Mononuclear cell (primary cell): ENCODE results near the gene APOF. TPM values are rescaled to one million over a fixed set of nuclear protein-coding genes. Genes with fewer than 3 reads are reported as not detected.
"Not testable (repeated sequence)": the region's sequence is repeated elsewhere in the genome, so short reads cannot be mapped to it uniquely, and the experiment has no call there.

Experiments
- H3K27me3 ChIP-seq: 2 replicates; pipeline ENCODE4 v1.6.0; 2011; ENCODE audit warnings: low read length, control low read depth; ENCODE audit not compliant: insufficient read depth
- H3K4me1 ChIP-seq: 2 replicates; pipeline ENCODE4 v1.5.1; 2011; ENCODE audit warnings: mild to moderate bottlenecking, low read length, control low read depth; ENCODE audit not compliant: insufficient read depth
- H3K4me3 ChIP-seq: 2 replicates; pipeline ENCODE4 v1.5.1; 2011; ENCODE audit warnings: mild to moderate bottlenecking, low read length, moderate library complexity
- H3K9me3 ChIP-seq: 2 replicates; pipeline ENCODE4 v1.5.1; 2011; ENCODE audit warnings: low read depth, mild to moderate bottlenecking, control low read depth, low read length
- total RNA-seq: library from RNA; depleted of rRNA; stranded (reverse); fragments of >200 nt; gene quantifications from one replicate; pipeline ENCODE4 v1.2.3, GENCODE V29; 2012

The APOF gene
- total RNA-seq, 1 donor = not detected

DNA sequence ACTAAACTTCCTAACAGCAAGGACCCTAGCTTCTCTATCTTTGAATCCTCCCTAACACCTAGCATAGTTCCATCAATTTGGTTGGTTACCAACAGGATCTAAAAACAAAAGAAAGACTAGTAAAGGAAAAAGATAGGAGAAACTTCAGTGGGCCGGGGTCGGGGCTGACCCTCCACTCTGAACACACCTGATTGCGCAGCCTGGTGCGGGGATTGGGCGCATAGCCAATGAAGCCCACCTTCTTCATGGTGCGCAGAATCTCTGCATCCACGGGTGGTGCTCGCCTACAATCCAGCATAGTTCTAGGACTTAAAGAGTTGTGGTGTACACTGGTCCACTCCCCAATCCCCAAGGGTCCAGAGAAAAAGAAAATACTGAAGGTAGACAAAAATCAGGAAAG lies 36.5 kb downstream of the APOF start:
- H3K9me3 ChIP-seq = no peaks in the 10 kb centered on the region
- no peaks in the 10 kb centered on the region for H3K27me3 ChIP-seq
- H3K4me3 ChIP-seq = no peak overlapping the region
- peaks cover 2% of the 10 kb centered on the region for H3K4me1 ChIP-seq

DNA sequence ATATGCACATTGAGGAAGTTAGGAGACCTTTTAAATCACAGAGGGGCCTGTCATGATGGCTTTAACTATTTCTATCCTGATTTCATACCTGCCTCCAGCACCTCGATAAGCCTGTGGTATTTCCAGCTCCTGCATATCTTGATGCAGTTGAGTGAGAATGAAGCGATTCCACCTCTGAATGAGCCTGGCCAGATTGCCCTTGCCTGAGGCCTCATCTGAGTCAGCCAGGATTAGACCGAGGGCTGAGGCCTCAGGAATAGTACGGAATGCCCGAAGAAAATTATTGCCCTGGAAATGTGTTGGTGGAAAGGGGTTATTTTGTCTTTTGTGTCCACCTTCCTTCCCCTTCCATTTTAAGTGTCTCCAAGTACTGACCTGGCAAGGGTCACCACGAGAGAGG lies 38.5 kb downstream of the APOF start:
- Histone ChIP-seq H3K9me3 (no peaks in the 10 kb centered on the region), H3K4me1 (peaks cover 6% of the 10 kb centered on the region), H3K4me3 (no peak overlapping the region), H3K27me3 (no peaks in the 10 kb centered on the region)

DNA sequence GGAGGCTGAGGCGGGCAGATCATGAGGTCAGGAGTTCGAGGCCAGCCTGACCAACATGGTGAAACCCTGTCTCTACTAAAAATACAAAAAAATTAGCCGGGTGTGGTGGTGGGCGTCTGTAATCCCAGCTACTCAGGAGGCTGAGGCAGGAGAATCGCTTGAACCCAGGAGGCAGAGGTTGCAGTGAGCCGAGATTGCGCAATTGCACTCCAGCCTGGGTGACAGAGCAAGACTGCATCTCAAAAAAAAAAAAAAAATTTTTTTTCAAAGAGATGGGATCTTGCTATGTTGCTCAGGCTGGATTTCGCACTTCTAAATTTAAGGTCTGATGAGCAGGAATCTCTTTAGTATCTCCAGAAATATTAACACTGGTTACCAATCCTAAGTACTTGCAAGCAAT lies 41.0 kb downstream of the APOF start:
- not testable (repeated sequence) for H3K27me3 ChIP-seq, H3K9me3 ChIP-seq, H3K4me3 ChIP-seq
- H3K4me1 ChIP-seq = peaks cover 11% of the 10 kb centered on the region

DNA sequence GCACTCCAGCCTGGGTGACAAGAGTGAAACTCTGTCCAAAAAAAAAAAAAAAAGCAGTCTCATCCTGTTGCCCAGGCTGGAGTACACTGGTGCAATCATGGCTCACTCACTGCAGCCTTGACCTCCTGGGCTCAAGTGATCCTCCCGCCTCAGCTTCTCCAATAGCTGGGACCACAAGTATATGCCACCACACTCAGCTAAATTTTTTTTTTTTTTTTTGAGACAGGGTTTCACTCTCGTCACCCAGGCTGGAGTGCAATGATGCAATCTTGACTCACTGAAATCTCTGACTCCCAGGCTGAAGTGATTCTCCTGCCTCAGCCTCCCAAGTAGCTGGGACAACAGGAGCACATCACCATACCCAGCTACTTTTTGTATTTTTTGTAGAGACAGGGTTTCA lies 41.6 kb downstream of the APOF start:
- Histone ChIP-seq H3K4me1 (peaks cover 15% of the 10 kb centered on the region), H3K9me3 (no peaks in the 10 kb centered on the region), H3K4me3 (no peak overlapping the region), H3K27me3 (no peaks in the 10 kb centered on the region)

DNA sequence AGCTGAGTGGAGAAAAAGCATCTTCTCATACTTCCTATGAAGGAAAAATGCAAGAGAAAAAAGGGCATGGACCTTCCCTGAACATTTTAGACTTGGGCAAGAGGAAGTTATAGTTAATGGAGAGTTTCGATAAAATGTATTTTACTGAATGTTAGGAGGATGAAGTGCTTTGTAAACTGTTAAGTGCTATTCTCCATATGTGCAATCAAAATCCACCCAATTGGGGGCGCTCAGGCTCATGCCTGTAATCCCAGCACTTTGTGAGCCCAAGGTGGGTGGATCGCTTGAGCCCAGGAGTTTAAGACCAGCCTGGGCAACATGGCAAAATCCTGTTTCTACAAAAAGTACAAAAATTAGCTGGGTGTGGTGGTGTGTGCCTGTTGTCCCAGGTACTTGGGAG lies 45.0 kb downstream of the APOF start:
- peaks cover 27% of the 10 kb centered on the region for H3K4me1 ChIP-seq
- H3K4me3 ChIP-seq = no peak overlapping the region
- no peaks in the 10 kb centered on the region for H3K27me3 ChIP-seq

DNA sequence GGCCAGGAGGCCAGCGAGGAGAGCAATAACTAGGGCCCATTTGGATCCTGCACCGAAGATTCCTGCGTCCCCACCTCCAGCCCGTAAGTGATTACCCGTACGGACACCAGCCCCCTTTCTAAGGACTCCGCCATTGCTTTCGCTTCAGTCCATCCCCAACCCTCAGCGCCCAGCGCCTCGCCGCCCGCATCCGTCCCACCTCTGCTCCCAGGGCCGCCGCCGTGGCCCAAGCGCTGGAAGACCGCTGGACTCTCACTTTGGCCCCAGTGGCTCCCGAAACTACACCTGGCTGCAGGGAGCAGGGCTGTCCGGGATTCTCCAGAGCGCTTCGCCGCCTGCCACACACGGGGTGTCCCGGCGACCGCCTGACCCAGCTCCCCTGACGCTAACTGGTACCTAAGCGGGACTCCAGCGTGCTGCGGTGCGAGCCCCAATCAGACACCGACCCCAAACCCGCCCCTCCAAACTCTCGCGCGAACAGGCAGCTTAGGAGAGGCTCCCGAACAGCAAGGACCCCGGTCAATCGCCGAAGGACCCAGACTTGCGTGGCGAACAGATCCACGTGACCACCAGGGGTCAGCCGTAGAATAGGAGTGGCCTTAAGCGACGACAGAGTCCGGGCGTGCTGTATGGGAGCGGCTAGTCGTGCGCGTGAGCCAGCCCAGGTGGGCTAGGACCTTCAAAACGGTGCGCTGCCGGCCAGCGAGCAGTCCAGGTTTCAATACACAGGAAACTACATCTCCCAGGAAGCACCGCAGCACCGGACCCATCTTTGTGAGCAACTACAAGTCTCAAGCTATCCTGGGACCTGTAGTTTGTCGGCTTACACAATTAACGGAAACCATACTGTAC lies 46.8 kb downstream of the APOF start, which contains the start of gene CNPY2:
Gene CNPY2, minus strand, starts transcription at position 367 of the 852 bp plus-strand sequence. CDS start 771 bp downstream, outside the sequence.
- no peaks in the 10 kb centered on the region for H3K27me3 ChIP-seq
- H3K4me3 ChIP-seq = peak within 1 kb of the TSS; percentile 86
- H3K9me3 ChIP-seq = no peaks in the 10 kb centered on the region
- H3K4me1 ChIP-seq = peaks cover 22% of the 10 kb centered on the region

More for the DNA sequence above, 45.0 kb downstream of the APOF start:
- H3K9me3 ChIP-seq = no peaks in the 10 kb centered on the region

DNA sequence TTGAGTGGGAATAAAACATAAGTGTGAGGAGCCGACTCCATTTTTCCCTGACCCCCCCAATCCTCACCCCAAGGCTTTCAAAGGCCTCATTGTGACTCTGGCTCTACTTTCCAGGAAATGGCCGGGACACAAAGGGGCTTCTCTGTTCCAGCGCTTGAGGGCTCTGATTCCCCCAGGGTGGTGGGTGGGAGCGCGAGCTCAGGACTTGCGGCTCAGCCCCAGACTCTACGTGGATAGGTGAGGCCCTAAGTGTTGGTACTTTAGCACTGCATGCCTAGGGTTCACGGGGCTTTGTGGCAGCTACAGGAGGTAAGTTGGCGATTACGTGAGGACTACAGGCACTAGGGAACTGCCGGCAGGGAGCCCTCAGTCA lies 47.4 kb downstream of the APOF start:
- H3K4me1 ChIP-seq = peaks cover 21% of the 10 kb centered on the region
- H3K27me3 ChIP-seq = no peaks in the 10 kb centered on the region
- no peaks in the 10 kb centered on the region for H3K9me3 ChIP-seq

DNA sequence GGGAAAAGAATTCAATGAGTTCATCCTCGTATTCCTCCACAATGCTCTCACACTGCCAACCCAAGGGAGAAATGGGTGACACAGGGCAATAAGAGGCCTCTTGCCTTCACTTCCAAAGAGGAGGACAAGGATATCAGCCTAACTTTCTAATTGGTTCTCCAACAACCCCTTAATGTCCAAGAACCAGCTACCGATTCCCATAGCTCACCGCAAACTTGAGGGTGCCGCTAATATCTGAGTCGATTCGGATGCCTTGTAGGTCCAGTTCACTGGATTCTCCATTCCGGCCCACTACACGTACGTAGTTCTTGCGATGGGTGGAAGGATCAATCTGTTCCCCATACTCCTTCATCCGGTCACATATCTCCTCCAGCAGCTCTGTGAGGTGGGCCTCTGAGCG lies 51.7 kb downstream of the APOF start:
- Histone ChIP-seq H3K9me3 (no peaks in the 10 kb centered on the region), H3K27me3 (no peaks in the 10 kb centered on the region), H3K4me1 (peaks cover 12% of the 10 kb centered on the region), H3K4me3 (no peak overlapping the region)

More for the DNA sequence above, 47.4 kb downstream of the APOF start:
- peak overlapping the region; percentile 86 for H3K4me3 ChIP-seq

Other genes starting within 250 kb of the APOF start
- 5,493 TPM for gene RPL41, start 246.2 kb downstream of the APOF start, total RNA-seq
- 8.6 TPM for gene ZC3H10, start 244.6 kb downstream of the APOF start, total RNA-seq
- 62.1 TPM for gene ESYT1, start 234.6 kb downstream of the APOF start, total RNA-seq
- gene MYL6B, start 210.3 kb downstream of the APOF start, total RNA-seq = 2.1 TPM
- gene MYL6, start 204.5 kb downstream of the APOF start, total RNA-seq = 729 TPM
- 61.1 TPM for gene SMARCC2, start 173.4 kb downstream of the APOF start, total RNA-seq
- 34.3 TPM for gene RNF41, start 140.9 kb downstream of the APOF start, total RNA-seq
- gene NABP2, start 138.5 kb downstream of the APOF start, total RNA-seq = 8.9 TPM
- not detected for gene SLC39A5, start 132.8 kb downstream of the APOF start, total RNA-seq
- gene ANKRD52, start 104.5 kb downstream of the APOF start, total RNA-seq = 8.4 TPM
- gene COQ10A, start 95.9 kb downstream of the APOF start, total RNA-seq = 14.8 TPM
- gene CS, start 62.5 kb downstream of the APOF start, total RNA-seq = 148 TPM
- gene CNPY2, start 46.9 kb downstream of the APOF start, total RNA-seq = 22.6 TPM
- 39.8 TPM for gene PAN2, start 28.9 kb downstream of the APOF start, total RNA-seq
- gene IL23A, start 24.0 kb downstream of the APOF start, total RNA-seq = 23.5 TPM
- gene STAT2, start 2.8 kb downstream of the APOF start, total RNA-seq = 95.2 TPM
- 1.3 TPM for gene TIMELESS, start 86.6 kb upstream of the APOF start, total RNA-seq
- gene MIP, start 91.8 kb upstream of the APOF start, total RNA-seq = not detected
- gene SPRYD4, start 105.7 kb upstream of the APOF start, total RNA-seq = 2.9 TPM
- gene GLS2, start 125.3 kb upstream of the APOF start, total RNA-seq = 1.2 TPM
- 1.5 TPM for gene RBMS2, start 159.0 kb upstream of the APOF start, total RNA-seq